SU-DHL-6 (cell line): ENCODE measurements around the gene CACNA1C.

Experiments used
- CTCF ChIP-seq: fragments of 200-600 bp; sonication (generic); IDR thresholded peaks from one replicate; pipeline ENCODE4 v1.5.1; 2017; ENCODE audit warnings: antibody characterized with exemption, mild to moderate bottlenecking, low read length, moderate library complexity; ENCODE audit not compliant: insufficient read depth, poor library complexity, severe bottlenecking
- EZH2phosphoT487 ChIP-seq: fragments of 200-600 bp; sonication (generic), shearing (Covaris generic); conservative IDR thresholded peaks from 2 replicates; pipeline ENCODE4 v1.6.1; 2018; ENCODE audit warnings: mild to moderate bottlenecking, antibody characterized with exemption, low read length, moderate library complexity, mixed read lengths

GRCh38 chr12:2191534-2192153, 138.9 kb downstream of the CACNA1C start:
- TF ChIP-seq EZH2phosphoT487 (no peak), CTCF (no peak)
